ENCODE measurements around the gene GUCA1A. TPM values are rescaled to one million over a fixed set of nuclear protein-coding genes. Genes with fewer than 3 reads are reported as not detected.
"Not testable (repeated sequence)": the region's sequence is repeated elsewhere in the genome, so short reads cannot be mapped to it uniquely, and the experiment has no call there.

Gene GUCA1A
- total RNA-seq, 2 experiments from 2014 or later: not detected

GRCh38 chr6:42203183-42203582 is 30.0 kb downstream of the GUCA1A start:
- no peaks in the 10 kb centered on the region for H4K20me1 ChIP-seq (ENCODE audit: insufficient read depth, low read length)
- H3K27ac ChIP-seq (ENCODE audit: low read depth, low read length, poor library complexity, severe bottlenecking): no peak overlapping the region
- H3K9me2 ChIP-seq (ENCODE audit: insufficient read depth, low read length): no peaks in the 10 kb centered on the region
- H3K79me2 ChIP-seq (ENCODE audit: insufficient read depth, low read depth, low read length): no peaks in the 10 kb centered on the region
- H3K4me3 ChIP-seq (ENCODE audit: low read depth, low read length, poor library complexity, severe bottlenecking): no peak overlapping the region
- no peak for DNase-seq (ENCODE audit: low spot score)
- TF ChIP-seq CTCF (conservative IDR thresholded peaks at IDR 0.05; ENCODE audit: low read length) (no peak), EZH2phosphoT487 (IDR thresholded peaks at IDR 0.05; ENCODE audit: borderline replicate concordance, low read depth, low read length) (no peak)
- no TSS peak for BruUV-seq (replicated peaks)
- no peaks in the 10 kb centered on the region for H3K4me1 ChIP-seq (ENCODE audit: insufficient read depth, low read length, poor library complexity, severe bottlenecking)
- no peak overlapping the region for H2AFZ ChIP-seq (ENCODE audit: low read length)
- peaks cover 44% of the 10 kb centered on the region for H3K36me3 ChIP-seq (ENCODE audit: insufficient read depth, low read length)
- no peak overlapping the region for H3K4me2 ChIP-seq (ENCODE audit: low read length)
- POLR2A ChIA-PET: interaction anchor here (0.5 to 1.5 kb wide), 3 partner anchors 16 to 406 kb away, joined by 3 to 4 read pairs (median 3); no protein-coding TSS in a partner anchor
- intact Hi-C loops (cut with micrococcal nuclease; ENCODE audit: unreplicated experiment): no loop called here
- H3K9me3 ChIP-seq (ENCODE audit: low read length): no peaks in the 10 kb centered on the region
- CTCF ChIA-PET (ENCODE audit: unreplicated experiment): no interaction called here

DNA sequence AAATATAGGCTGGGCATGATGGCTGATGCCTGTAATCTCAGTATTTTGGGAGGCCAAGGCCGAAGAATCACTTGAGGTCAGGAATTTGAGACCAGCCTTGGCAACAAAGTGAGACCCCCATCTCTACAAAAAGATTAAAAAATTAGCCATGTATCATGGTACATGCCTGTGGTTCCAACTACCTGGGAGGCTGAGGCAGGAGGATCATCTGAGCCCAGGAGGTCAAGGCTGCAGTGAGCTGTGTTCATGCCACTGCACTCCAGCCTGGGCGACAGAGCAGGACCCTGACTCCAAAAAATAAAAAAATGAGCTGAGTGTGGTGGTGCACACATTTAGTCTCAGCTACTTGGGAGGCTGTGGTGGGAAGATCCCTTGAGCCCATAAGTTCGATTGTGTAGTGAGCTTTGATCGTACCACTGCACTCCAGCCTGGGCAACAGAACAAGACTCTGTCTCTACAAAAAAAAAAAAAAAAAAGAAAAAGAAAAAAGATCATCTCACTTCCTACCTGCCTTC is 31.7 kb downstream of the GUCA1A start:
- H3K36me3 ChIP-seq (ENCODE audit: insufficient read depth, low read length): peaks cover 60% of the 10 kb centered on the region
- intact Hi-C loops (cut with micrococcal nuclease; ENCODE audit: unreplicated experiment): no loop called here
- no peak overlapping the region for H3K4me3 ChIP-seq (ENCODE audit: low read depth, low read length, poor library complexity, severe bottlenecking)
- TF ChIP-seq EZH2phosphoT487 (IDR thresholded peaks at IDR 0.05; ENCODE audit: borderline replicate concordance, low read depth, low read length) (no peak), CTCF (conservative IDR thresholded peaks at IDR 0.05; ENCODE audit: low read length) (no peak)
- CTCF ChIA-PET (ENCODE audit: unreplicated experiment): no interaction called here
- H3K27ac ChIP-seq (ENCODE audit: low read depth, low read length, poor library complexity, severe bottlenecking): no peak overlapping the region
- no peaks in the 10 kb centered on the region for H3K4me1 ChIP-seq (ENCODE audit: insufficient read depth, low read length, poor library complexity, severe bottlenecking)
- DNase-seq (ENCODE audit: low spot score): no peak
- no peaks in the 10 kb centered on the region for H3K79me2 ChIP-seq (ENCODE audit: insufficient read depth, low read depth, low read length)
- no peaks in the 10 kb centered on the region for H4K20me1 ChIP-seq (ENCODE audit: insufficient read depth, low read length)
- no peak overlapping the region for H2AFZ ChIP-seq (ENCODE audit: low read length)
- H3K4me2 ChIP-seq (ENCODE audit: low read length): no peak overlapping the region
- POLR2A ChIA-PET: interaction anchor here (1.3 kb wide), 1 partner anchor 12 kb away, joined by 3 read pairs; the partner anchor contains the start of gene MRPS10
- BruUV-seq (replicated peaks): no TSS peak
- no peaks in the 10 kb centered on the region for H3K9me3 ChIP-seq (ENCODE audit: low read length)
- H3K9me2 ChIP-seq (ENCODE audit: insufficient read depth, low read length): no peaks in the 10 kb centered on the region

DNA sequence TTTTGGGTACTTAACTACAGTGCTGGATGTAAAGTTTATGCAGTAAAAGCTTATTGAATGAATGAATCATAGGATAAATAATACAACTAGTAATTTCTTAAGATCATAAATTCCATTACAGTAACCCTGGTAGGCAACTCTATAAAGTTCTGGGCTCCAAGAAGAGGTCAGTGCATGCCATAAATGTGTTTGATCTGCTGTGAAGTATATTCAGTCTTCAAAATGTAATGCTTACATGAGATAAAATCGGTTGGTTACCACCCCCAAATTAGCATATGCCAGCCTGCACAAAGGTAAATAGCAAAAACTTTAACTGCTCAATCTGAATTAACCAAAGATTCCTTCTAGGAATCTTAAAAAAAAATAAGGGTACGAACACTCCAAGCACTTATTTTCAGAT is 34.4 kb downstream of the GUCA1A start:
- DNase-seq (ENCODE audit: low spot score); H2AFZ ChIP-seq (ENCODE audit: low read length); H3K9me2 ChIP-seq (ENCODE audit: insufficient read depth, low read length); H3K4me1 ChIP-seq (ENCODE audit: insufficient read depth, low read length, poor library complexity, severe bottlenecking); CTCF ChIA-PET (ENCODE audit: unreplicated experiment); H4K20me1 ChIP-seq (ENCODE audit: insufficient read depth, low read length); H3K79me2 ChIP-seq (ENCODE audit: insufficient read depth, low read depth, low read length); H3K9me3 ChIP-seq (ENCODE audit: low read length); H3K4me2 ChIP-seq (ENCODE audit: low read length); H3K27ac ChIP-seq (ENCODE audit: low read depth, low read length, poor library complexity, severe bottlenecking); H3K4me3 ChIP-seq (ENCODE audit: low read depth, low read length, poor library complexity, severe bottlenecking); intact Hi-C loops (cut with micrococcal nuclease; ENCODE audit: unreplicated experiment): not testable (repeated sequence)
- H3K36me3 ChIP-seq (ENCODE audit: insufficient read depth, low read length): peaks cover 84% of the 10 kb centered on the region
- POLR2A ChIA-PET: interaction anchor here (1.3 kb wide), 1 partner anchor 17 kb away, joined by 4 read pairs; no protein-coding TSS in a partner anchor
- TSS peak; percentile 67 for BruUV-seq (replicated peaks)
